HuH-7.5 (cell line): Measurements from ENCODE around the gene CLIP1.
"Not testable (repeated sequence)": the region's sequence is repeated elsewhere in the genome, so short reads cannot be mapped to it uniquely, and the experiment has no call there.

Experiments used
- DNase-seq: peaks from one replicate; pipeline ENCODE4 v3.0.0; 2011; ENCODE audit warnings: low spot score

Gene CLIP1

GRCh38 chr12:122421821-122422729 is at the start of gene CLIP1:
CLIP1 (minus strand) TSS chr12:122422669; CDS start chr12:122380452, 42,217 bp downstream.
- no peak for DNase-seq

DNA sequence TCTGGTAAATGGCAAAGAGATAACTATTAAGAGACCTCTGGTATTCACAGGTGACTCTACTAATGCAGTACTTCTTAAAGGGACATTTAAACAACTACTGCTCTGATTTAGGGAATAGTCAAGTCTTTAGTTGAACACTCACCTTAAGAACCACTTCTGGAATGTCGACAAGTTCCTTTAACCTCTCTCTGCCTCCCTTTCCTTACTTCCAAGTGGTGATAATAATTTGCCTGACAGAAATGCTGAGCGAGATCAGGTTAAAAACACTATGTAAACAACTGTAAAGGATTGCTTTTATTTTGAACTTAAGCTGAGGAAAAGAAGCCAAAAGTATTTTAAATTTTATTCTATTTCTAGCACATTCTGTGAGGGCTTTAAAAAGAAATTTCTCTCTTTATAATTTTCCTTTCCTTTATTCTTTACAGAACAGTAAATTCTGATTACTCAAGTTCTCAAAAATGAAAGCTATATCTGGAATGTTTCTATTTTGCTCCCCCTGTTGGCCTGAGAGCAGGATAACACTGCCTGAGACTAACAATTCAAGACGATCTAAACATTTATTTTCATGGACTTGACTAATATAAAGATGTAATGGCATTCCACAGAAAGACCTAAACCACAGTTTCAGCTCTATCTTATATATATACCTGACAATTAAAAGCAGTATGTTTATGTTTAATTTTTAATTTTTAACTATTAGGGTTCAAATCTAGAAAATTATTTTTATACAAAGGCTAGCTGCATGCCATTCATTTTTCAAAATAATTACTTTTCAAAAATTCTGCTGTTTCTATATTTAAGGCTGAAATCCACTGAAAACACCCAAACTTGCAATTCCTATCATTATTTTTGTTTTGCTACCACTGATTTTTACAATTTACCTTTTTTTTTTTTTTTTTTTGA is 49.1 kb upstream of the CLIP1 start:
- DNase-seq = no peak

- DNase-seq = not testable (repeated sequence)
Observed at GRCh38 chr12:122470576-122470975, 48.1 kb upstream of the CLIP1 start.

- DNase-seq = not testable (repeated sequence)
Observed at GRCh38 chr12:122469856-122470255, 47.4 kb upstream of the CLIP1 start.

GRCh38 chr12:122467983-122468382 is 45.5 kb upstream of the CLIP1 start:
- DNase-seq = no peak

GRCh38 chr12:122464317-122465042 is 42.0 kb upstream of the CLIP1 start:
- peak; percentile 32 for DNase-seq

DNA sequence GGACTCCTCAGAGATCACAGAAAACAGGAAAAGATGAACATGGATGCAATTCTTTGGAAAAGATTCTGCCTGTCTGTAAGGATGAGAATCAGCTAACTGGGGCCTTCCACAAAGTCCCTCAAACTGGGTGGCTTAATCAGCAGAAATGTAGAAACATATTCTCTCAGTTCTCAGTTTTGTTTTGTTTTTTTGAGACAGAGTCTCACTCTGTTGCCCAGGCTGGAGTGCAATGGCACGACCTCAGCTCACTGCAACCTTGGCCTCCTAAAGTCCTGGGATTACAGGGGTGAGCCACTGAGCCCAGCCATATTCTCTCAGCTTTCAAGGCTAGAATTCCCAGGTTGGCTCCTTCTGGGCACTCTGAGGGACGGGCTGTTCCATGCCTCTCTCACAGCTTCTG is 38.2 kb upstream of the CLIP1 start:
- DNase-seq = no peak

GRCh38 chr12:122460061-122460460 is 37.6 kb upstream of the CLIP1 start:
- DNase-seq = no peak

GRCh38 chr12:122459211-122459610 is 36.7 kb upstream of the CLIP1 start:
- no peak for DNase-seq

GRCh38 chr12:122458105-122459035 is 35.9 kb upstream of the CLIP1 start:
- DNase-seq = no peak

GRCh38 chr12:122457627-122458026 is 35.2 kb upstream of the CLIP1 start:
- no peak for DNase-seq

- no peak for DNase-seq
Observed at GRCh38 chr12:122454739-122455138, 32.3 kb upstream of the CLIP1 start.

DNA sequence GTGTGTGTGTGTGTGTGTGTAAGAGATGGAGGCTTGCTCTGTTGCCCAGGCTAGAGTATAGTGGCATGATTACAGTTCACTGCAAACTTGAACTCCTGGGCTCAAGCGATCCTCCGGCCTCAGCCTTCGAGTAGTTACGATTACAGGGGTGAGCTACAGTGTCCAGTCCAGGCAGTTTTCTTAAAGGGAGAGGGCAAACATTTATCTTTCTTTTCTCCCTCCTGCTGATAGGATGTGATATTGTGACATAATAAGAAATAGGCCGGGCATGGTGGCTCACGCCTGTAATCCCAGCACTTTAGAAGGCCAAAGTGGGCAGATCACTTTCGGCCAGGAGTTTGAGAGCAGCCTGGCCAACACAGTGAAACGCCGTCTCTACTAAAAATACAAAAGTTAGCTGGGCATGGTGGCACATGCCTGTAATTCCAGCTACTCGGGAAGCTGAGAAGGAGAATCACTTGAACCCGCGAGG is 31.8 kb upstream of the CLIP1 start:
- DNase-seq = no peak

- DNase-seq = no peak
Observed at GRCh38 chr12:122452701-122453285, 30.3 kb upstream of the CLIP1 start.

- DNase-seq = peak; percentile 12
Observed at GRCh38 chr12:122449317-122449716, 26.8 kb upstream of the CLIP1 start.

- not testable (repeated sequence) for DNase-seq
Observed at GRCh38 chr12:122447825-122448224, 25.4 kb upstream of the CLIP1 start.

DNA sequence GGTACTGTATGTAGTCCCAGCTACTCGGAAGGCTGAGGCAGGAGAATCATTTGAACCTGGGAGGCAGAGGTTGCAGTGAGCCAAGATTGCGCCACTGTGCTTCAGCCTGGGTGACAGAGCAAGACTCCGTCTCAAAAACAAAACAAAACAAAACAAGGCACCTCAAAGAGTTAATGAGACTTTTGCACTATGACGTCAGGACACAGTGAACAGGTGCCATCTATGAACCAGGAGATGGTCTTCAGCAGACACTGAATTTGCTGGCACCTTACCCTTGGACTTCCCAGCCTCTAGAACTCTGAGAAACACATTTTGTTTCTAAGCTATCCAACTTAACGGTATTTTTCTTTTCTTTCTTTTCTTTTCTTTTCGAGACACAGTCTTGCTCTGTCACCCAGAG is 23.9 kb upstream of the CLIP1 start:
- not testable (repeated sequence) for DNase-seq

- not testable (repeated sequence) for DNase-seq
Observed at GRCh38 chr12:122444071-122444470, 21.6 kb upstream of the CLIP1 start.

DNA sequence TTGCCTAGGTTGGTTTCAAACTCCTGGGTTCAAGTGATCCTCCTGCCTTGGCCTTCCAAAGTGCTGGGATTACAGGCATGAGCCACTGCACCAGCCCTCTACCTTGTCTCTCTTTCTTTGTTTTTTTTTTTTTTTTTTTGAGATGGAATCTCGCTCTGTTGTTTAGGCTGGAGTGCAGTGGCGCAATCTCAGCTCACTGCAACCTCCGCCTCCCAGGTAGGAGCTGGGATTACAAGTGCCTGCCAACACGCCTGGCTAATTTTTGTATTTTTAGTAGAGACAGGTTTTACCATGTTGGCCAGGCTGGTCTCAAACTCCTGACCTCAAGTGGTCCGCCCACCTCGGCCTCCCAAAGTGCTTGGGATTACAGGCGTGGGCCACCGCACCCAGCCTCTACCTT is 16.4 kb upstream of the CLIP1 start:
- not testable (repeated sequence) for DNase-seq

DNA sequence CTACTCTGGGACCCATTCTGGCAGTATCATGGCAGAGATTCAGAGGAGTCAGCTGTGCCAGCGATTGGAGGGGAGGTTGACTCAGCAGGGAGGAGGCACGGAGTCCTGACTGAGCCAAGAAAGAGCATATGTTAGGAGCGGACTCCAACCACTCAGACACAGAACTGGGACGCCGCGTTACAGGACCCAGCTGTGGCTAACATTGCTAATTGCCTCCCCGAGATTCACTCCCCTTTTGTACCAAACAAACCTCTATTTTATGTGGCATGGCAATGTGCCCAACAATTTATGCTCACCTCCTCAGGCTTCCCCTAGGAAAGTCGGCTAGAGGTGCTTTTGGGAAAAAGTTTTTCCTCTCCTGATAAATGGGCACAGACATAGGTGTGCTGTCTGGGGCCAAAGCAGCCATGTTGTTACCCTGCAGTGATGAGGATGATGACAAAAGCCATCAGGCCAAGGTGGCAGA is 15.2 kb upstream of the CLIP1 start:
- DNase-seq = no peak
